Neuronal stem cell (in vitro differentiated cells): ENCODE measurements around the gene SCCPDH.

ENCODE experiments used
- DNase-seq: peaks from one replicate; pipeline ENCODE4 v3.0.0-alpha.2; 2013; ENCODE audit warnings: low spot score
- H2AFZ ChIP-seq: one replicate; pipeline ENCODE4 v1.6.1; 2013; ENCODE audit warnings: mild to moderate bottlenecking, low read length, inconsistent platforms
- H2AK5ac ChIP-seq: 2 replicates; pipeline ENCODE4 v1.6.1; 2013; ENCODE audit warnings: low read depth, mild to moderate bottlenecking, inconsistent platforms, low read length, moderate library complexity, mixed read lengths
- H2BK120ac ChIP-seq: 2 replicates; pipeline ENCODE4 v1.6.1; 2013; ENCODE audit warnings: low read depth, mild to moderate bottlenecking, inconsistent platforms, low read length, moderate library complexity, mixed read lengths
- H2BK12ac ChIP-seq: one replicate; pipeline ENCODE4 v1.6.1; 2013; ENCODE audit warnings: low read length, inconsistent platforms
- H2BK15ac ChIP-seq: 2 replicates; pipeline ENCODE4 v1.6.1; 2013; ENCODE audit warnings: mild to moderate bottlenecking, low read length, inconsistent platforms, mixed read lengths
- H2BK5ac ChIP-seq: one replicate; pipeline ENCODE4 v1.6.1; 2013; ENCODE audit warnings: inconsistent platforms, mild to moderate bottlenecking, low read length, moderate library complexity
- H3K14ac ChIP-seq: one replicate; pipeline ENCODE4 v1.6.1; 2013; ENCODE audit warnings: low read length, inconsistent platforms
- H3K18ac ChIP-seq: 2 replicates; pipeline ENCODE4 v1.6.1; 2013; ENCODE audit warnings: low read length, inconsistent platforms
- H3K23ac ChIP-seq: 2 replicates; pipeline ENCODE4 v1.6.1; 2013; ENCODE audit warnings: low read depth, mild to moderate bottlenecking, mixed read lengths, low read length, inconsistent platforms; ENCODE audit not compliant: poor library complexity
- H3K27ac ChIP-seq: replicated peaks from 3 replicates; pipeline ENCODE4 v1.5.1; 2013; ENCODE audit warnings: low read length, inconsistent platforms
- H3K27me3 ChIP-seq, 3 experiments: 2 replicates each; pipeline ENCODE4 v1.6.1; 2013; ENCODE audit warnings: low read length in 3 of 3, mild to moderate bottlenecking in 2 of 3, inconsistent platforms in 1 of 3, low read depth in 1 of 3, mixed read lengths in 1 of 3, moderate library complexity in 1 of 3; ENCODE audit not compliant: control insufficient read depth in 3 of 3, insufficient read depth in 3 of 3
- H3K36me3 ChIP-seq, 2 donors: replicated peaks in 1 of 2; 2 replicates each; pipeline ENCODE4 v1.6.1; 2013; ENCODE audit warnings: low read length in 2 of 2; ENCODE audit not compliant: control insufficient read depth in 2 of 2, insufficient read depth in 2 of 2
- H3K4ac ChIP-seq: 2 replicates; pipeline ENCODE4 v1.6.1; 2013; ENCODE audit warnings: inconsistent platforms, mild to moderate bottlenecking, low read length, moderate library complexity
- H3K4me1 ChIP-seq, 2 donors: 1 replicate in 1 of 2; 2 replicates in 1 of 2; pipeline ENCODE4 v1.6.1; 2013; ENCODE audit warnings: low read length in 2 of 2, low read depth in 1 of 2; ENCODE audit not compliant: control insufficient read depth in 2 of 2, insufficient read depth in 1 of 2
- H3K4me2 ChIP-seq: one replicate; pipeline ENCODE4 v1.6.1; 2013; ENCODE audit warnings: mild to moderate bottlenecking, low read length, inconsistent platforms; ENCODE audit not compliant: insufficient read depth, poor library complexity, severe bottlenecking
- H3K4me3 ChIP-seq, 2 donors: 2 replicates each; pipeline ENCODE4 v1.5.1; 2013; ENCODE audit warnings: low read length in 2 of 2, mild to moderate bottlenecking in 2 of 2, inconsistent platforms in 1 of 2, moderate library complexity in 1 of 2
- H3K79me1 ChIP-seq: one replicate; pipeline ENCODE4 v1.6.1; 2013; ENCODE audit warnings: low read depth, mild to moderate bottlenecking, inconsistent platforms, low read length, moderate library complexity
- H3K9ac ChIP-seq: one replicate; pipeline ENCODE4 v1.6.1; 2013; ENCODE audit warnings: mild to moderate bottlenecking, low read depth, low read length, inconsistent platforms; ENCODE audit not compliant: poor library complexity
- H3K9me3 ChIP-seq, 2 donors: replicated peaks in 1 of 2; 2 replicates each; pipeline versions ENCODE3 to v1.6.1; 2013; ENCODE audit warnings: low read length in 2 of 2, mild to moderate bottlenecking in 2 of 2, inconsistent platforms in 1 of 2, low read depth in 1 of 2, mixed read lengths in 1 of 2, moderate library complexity in 1 of 2; ENCODE audit not compliant: control insufficient read depth in 2 of 2, insufficient read depth in 1 of 2
- H4K8ac ChIP-seq: one replicate; pipeline ENCODE4 v1.6.1; 2013; ENCODE audit warnings: low read depth, mild to moderate bottlenecking, inconsistent platforms, low read length, moderate library complexity
- H4K91ac ChIP-seq: one replicate; pipeline ENCODE4 v1.6.1; 2013; ENCODE audit warnings: low read length, low read depth, mild to moderate bottlenecking, inconsistent platforms; ENCODE audit not compliant: poor library complexity
- WGBS, 2 donors: extraction: QIAGEN DNeasy Blood & Tissue Kit; methylation state at CpG; one replicate each; pipeline ENCODE4 v1.1.7; 2013; ENCODE audit warnings: missing lambda C conversion rate in 2 of 2, mixed read lengths in 1 of 2; ENCODE audit not compliant: insufficient read length in 2 of 2, insufficient replicate concordance in 1 of 2; ENCODE audit errors: extremely low coverage in 2 of 2; 5-methylcytosine and 5-hydroxymethylcytosine counted together

The SCCPDH gene

DNA sequence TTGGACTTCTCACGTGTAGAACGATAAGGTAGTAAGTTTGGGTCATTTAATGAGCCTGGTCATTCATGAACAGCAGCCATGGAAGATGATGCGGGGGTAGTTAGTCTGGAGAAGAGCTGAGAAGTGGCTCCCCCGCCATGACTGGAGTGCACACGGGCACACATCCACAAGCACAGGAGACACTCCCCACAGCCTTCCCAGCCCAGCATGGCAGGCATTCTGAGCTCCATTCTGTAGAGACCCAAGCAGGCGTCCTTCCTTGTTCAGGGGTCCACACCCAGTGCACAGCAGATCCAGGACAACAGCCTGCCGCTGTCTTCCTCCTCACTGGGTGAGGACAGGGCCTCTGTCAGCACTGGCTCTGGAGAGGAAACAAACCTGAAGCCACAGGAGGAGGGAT is 57.0 kb downstream of the SCCPDH start:
- Histone ChIP-seq H3K9ac (no peak overlapping the region), H3K4me3 (peak overlapping the region in 1 of 2 donors; percentile 3), H3K4me1 (peaks cover 0 to 3% of the 10 kb centered on the region in 2 donors), H2BK12ac (no peak overlapping the region), H3K27me3 (no peaks in the 10 kb centered on the region), H3K4me2 (no peak overlapping the region), H4K91ac (no peak overlapping the region), H3K14ac (no peak overlapping the region), H2BK15ac (no peak overlapping the region), H3K9me3 (no peaks in the 10 kb centered on the region), H3K27ac (no peak overlapping the region), H3K23ac (no peak overlapping the region), H3K4ac (no peak overlapping the region), H2BK5ac (no peak overlapping the region), H4K8ac (no peak overlapping the region), H2AK5ac (no peak overlapping the region), H3K18ac (no peak overlapping the region), H3K36me3 (peaks cover 0 to 51% of the 10 kb centered on the region in 2 donors), H2BK120ac (no peak overlapping the region), H3K79me1 (no peaks in the 10 kb centered on the region), H2AFZ (no peak overlapping the region)
- DNase-seq: no peak
- WGBS, 2 donors: no CpG with 5 or more reads among the region's 7 CpGs

DNA sequence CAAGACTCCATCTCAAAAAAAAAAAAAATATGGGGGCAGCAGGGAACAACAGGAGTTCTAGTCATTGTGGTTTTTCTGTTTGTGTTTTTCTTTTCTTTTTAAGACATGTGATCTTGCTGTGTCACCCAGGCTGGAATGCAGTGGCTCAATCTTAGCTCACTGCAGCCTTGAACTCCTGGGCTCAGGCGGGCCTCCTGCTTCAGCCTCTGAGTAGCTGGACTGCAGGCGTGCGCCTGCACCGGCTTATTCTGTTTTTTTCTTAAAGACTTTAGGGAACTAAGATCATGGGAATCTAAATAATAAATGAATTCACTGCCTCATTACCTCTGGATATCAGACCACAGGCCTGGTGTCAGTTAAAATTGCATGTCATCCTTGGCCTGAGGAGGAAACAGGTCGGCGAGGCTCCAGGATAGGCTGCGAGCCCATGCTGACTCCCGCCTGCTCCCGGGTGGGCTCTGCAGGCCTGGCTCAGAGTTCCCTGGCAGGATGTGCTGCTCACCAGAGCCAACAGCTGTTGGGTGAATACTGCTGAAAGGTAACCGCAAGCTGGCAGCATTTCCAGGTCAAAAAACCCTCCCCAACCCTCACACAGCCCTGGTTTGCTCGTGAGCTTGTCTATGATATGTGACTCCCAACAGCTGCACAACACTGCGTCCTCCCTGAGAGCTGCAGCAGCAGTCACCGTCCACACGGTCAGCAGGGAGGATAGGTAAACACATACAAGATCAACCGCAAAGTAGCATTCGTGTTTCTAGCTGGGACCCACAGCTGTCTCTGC is 58.1 kb downstream of the SCCPDH start:
- Histone ChIP-seq H3K36me3 (peaks cover 0 to 40% of the 10 kb centered on the region in 2 donors), H3K23ac (peak overlapping the region; percentile 25), H2BK12ac (no peak overlapping the region), H4K8ac (no peak overlapping the region), H3K27ac (no peak overlapping the region), H3K27me3 (no peaks in the 10 kb centered on the region), H2BK15ac (no peak overlapping the region), H3K4me3 (no peak overlapping the region), H3K4ac (no peak overlapping the region), H2AK5ac (no peak overlapping the region), H3K9ac (no peak overlapping the region), H3K4me2 (no peak overlapping the region), H2BK120ac (no peak overlapping the region), H3K9me3 (no peaks in the 10 kb centered on the region), H2AFZ (no peak overlapping the region), H2BK5ac (no peak overlapping the region), H4K91ac (no peak overlapping the region), H3K79me1 (no peaks in the 10 kb centered on the region), H3K18ac (no peak overlapping the region), H3K14ac (no peak overlapping the region), H3K4me1 (peaks cover 0 to 3% of the 10 kb centered on the region in 2 donors)
- WGBS, 2 donors: no CpG with 5 or more reads among the region's 16 CpGs
- DNase-seq: no peak

DNA sequence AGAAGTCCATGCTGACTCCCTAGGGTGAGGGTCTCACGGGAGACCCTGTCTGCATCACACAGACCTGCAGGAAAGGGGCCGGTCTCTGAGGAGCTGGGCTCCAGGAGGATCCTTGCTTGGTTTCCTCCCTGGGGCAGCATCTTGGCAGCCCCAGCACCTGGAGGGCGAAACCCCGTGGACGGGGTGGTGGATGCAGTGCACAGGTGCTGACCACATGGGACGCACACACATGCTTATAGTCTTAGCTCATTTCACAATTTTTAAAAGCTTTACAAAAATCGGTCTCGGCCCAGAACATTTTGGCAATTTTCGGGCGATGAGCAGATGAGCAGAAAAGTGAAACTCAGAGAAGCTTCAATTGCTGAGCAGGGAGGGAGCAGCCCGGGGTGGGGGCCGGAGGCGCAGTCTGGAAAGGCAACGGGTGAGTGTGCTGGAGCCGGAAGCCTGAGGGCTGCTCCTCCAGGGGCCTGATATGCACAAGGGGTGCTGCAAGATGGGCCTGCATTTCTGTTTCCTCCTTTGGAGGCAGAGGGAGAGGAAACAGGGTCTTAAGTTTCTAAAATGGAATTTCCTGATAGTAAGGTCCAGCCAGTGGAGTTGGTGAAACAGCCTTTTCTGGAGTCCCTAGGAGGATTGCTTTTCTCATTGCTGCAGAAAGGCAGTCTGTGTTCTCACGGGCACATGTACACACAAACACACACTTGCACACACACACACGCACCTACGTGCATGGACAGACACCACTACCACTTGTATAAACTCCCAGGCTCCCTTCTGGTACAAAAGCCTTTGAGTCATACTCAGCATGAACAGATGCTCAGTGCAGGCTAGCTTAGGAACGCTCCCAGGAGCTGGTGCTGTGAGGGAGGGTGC is 60.6 kb downstream of the SCCPDH start:
- Histone ChIP-seq H3K9ac (no peak overlapping the region), H3K14ac (peak overlapping the region; percentile 27), H3K4me3 (no peak overlapping the region), H3K27ac (no peak overlapping the region), H3K4me1 (peaks cover 0 to 9% of the 10 kb centered on the region in 2 donors), H3K27me3 (no peaks in the 10 kb centered on the region), H3K9me3 (no peaks in the 10 kb centered on the region), H2BK15ac (no peak overlapping the region), H3K4ac (no peak overlapping the region), H3K23ac (no peak overlapping the region), H3K4me2 (no peak overlapping the region), H3K36me3 (peaks cover 0 to 16% of the 10 kb centered on the region in 2 donors), H4K8ac (no peak overlapping the region), H3K18ac (peak overlapping the region; percentile 40), H2BK12ac (no peak overlapping the region), H3K79me1 (no peaks in the 10 kb centered on the region), H2BK120ac (no peak overlapping the region), H2AK5ac (no peak overlapping the region), H4K91ac (no peak overlapping the region), H2AFZ (no peak overlapping the region), H2BK5ac (no peak overlapping the region)
- DNase-seq: no peak
- WGBS, 2 donors: no CpG with 5 or more reads among the region's 19 CpGs
